K562 (cell line): ENCODE results near the gene PCARE. TPM values are rescaled to one million over a fixed set of nuclear protein-coding genes. Genes with fewer than 3 reads are reported as not detected.

Experiments
- ATAC-seq: fragments of 200-7000 bp; cut with Tn5 transposase; 3 replicates; pipeline ENCODE4 v1.9.1; 2020; ENCODE audit warnings: moderate library complexity
- BruUV-seq: library from RNA; stranded (reverse); fragments of 400-500 nt; replicated peaks from 2 replicates; lab custom pipeline; 2021; lab: Mats Ljungman, UMichigan
- CTCF ChIA-PET: fragments of 300-600 bp; formaldehyde crosslinking; extraction: SDS; loops from one replicate; lab custom pipeline; 2021; ENCODE audit warnings: low intra/inter-chr PET ratio; lab: Yijun Ruan, JAX
- POLR2A ChIA-PET: fragments of 300-600, 350-650 bp; sonication (Branson Sonifier 250); formaldehyde crosslinking; extraction: SDS; loops from one replicate; lab custom pipeline; 2021; ENCODE audit warnings: antibody characterized with exemption, inconsistent platforms; lab: Yijun Ruan, JAX
- DNase-seq, 4 experiments: peaks; one replicate each; pipeline versions ENCODE4 v3.0.0 to v3.0.0-alpha.2; 2011 to 2018; ENCODE audit warnings: low spot score in 3 of 4, mixed read lengths in 3 of 4; ENCODE audit errors: extremely low read depth in 1 of 4
- FAIRE-seq: peaks from 2 replicates; lab custom pipeline; 2011; peaks lifted over from hg19 to GRCh38; lab: Jason Lieb, UNC
- H2AFZ ChIP-seq: 2 replicates; pipeline ENCODE4 v1.6.0; 2011; ENCODE audit warnings: low read depth, low read length, control low read depth, inconsistent platforms
- H3K27ac ChIP-seq: fragments of 200-600 bp; 3 replicates; pipeline ENCODE4 v1.8.0; 2011; ENCODE audit warnings: low read depth, mild to moderate bottlenecking, control low read depth, inconsistent platforms, low read length, moderate library complexity, mixed read lengths; ENCODE audit errors: extremely low read depth
- H3K27me3 ChIP-seq, 2 experiments: fragments of 300-600 bp in 1 of 2; 2 replicates in 1 of 2; 3 replicates in 1 of 2; pipeline versions ENCODE4 v1.6.0 to v1.8.0; 2011; ENCODE audit warnings: inconsistent platforms in 2 of 2, low read length in 2 of 2, mild to moderate bottlenecking in 1 of 2, mixed read lengths in 1 of 2, moderate library complexity in 1 of 2; ENCODE audit not compliant: control insufficient read depth in 2 of 2, insufficient read depth in 2 of 2
- H3K36me3 ChIP-seq: fragments of 300-600 bp; 3 replicates; pipeline ENCODE4 v1.8.0; 2011; ENCODE audit warnings: mild to moderate bottlenecking, low read length, inconsistent platforms; ENCODE audit not compliant: control insufficient read depth, insufficient read depth
- H3K4me1 ChIP-seq, 2 experiments: fragments of 200-600 bp in 1 of 2; replicated peaks in 1 of 2; 2 replicates in 1 of 2; 3 replicates in 1 of 2; pipeline versions ENCODE4 v1.5.1 to v1.8.0; 2011; ENCODE audit warnings: inconsistent platforms in 2 of 2, low read length in 2 of 2, mild to moderate bottlenecking in 1 of 2, mixed read lengths in 1 of 2, moderate library complexity in 1 of 2; ENCODE audit not compliant: control insufficient read depth in 2 of 2, insufficient read depth in 2 of 2
- H3K4me2 ChIP-seq: 2 replicates; pipeline ENCODE4 v1.6.1; 2011; ENCODE audit warnings: low read length, control low read depth, inconsistent platforms, mixed read lengths; ENCODE audit not compliant: insufficient read depth
- H3K4me3 ChIP-seq: fragments of 200-600 bp; sonication (generic), shearing (Covaris generic); 2 replicates; pipeline ENCODE4 v1.5.1; 2016; ENCODE audit warnings: control low read depth, inconsistent platforms
- H3K79me2 ChIP-seq: fragments of 200-600 bp; 3 replicates; pipeline ENCODE4 v1.8.0; 2011; ENCODE audit warnings: low read length, inconsistent platforms; ENCODE audit not compliant: control insufficient read depth, insufficient read depth
- H3K9ac ChIP-seq, 2 experiments: 2 replicates each; pipeline versions ENCODE4 v1.6.0 to v1.6.1; 2011; ENCODE audit warnings: low read depth in 2 of 2, low read length in 2 of 2, control low read depth in 1 of 2, inconsistent platforms in 1 of 2, mild to moderate bottlenecking in 1 of 2, mixed read lengths in 1 of 2; ENCODE audit not compliant: insufficient read depth in 1 of 2
- H3K9me1 ChIP-seq: one replicate; pipeline ENCODE4 v1.6.0; 2011; ENCODE audit warnings: inconsistent platforms, mild to moderate bottlenecking, low read length, moderate library complexity; ENCODE audit not compliant: control insufficient read depth, insufficient read depth
- H3K9me3 ChIP-seq: replicated peaks from 2 replicates; pipeline ENCODE4 v1.5.1; 2011; ENCODE audit warnings: low read depth, low read length, inconsistent platforms; ENCODE audit not compliant: control insufficient read depth, insufficient read depth
- H4K20me1 ChIP-seq: replicated peaks from 2 replicates; pipeline ENCODE4 v1.6.1; 2011; ENCODE audit warnings: low read length, inconsistent platforms, mixed read lengths; ENCODE audit not compliant: control insufficient read depth, insufficient read depth
- NFIX ChIP-seq: fragments of 250-450 bp; sonication (Bioruptor Pico); IDR thresholded peaks from 2 replicates; pipeline ENCODE4 v1.4.0; 2020; ENCODE audit warnings: low read depth, mild to moderate bottlenecking, moderate library complexity
- SIRT6 ChIP-seq: IDR thresholded peaks from one replicate; pipeline ENCODE4 v1.6.1; 2012; ENCODE audit warnings: low read depth, mild to moderate bottlenecking, control low read depth, inconsistent platforms, low read length, moderate library complexity
- TOE1 ChIP-seq, 2 experiments: fragments of 450-650 bp in 1 of 2; sonication (generic) in 1 of 2; formaldehyde crosslinking in 1 of 2; IDR thresholded peaks; 2 replicates each; pipeline versions ENCODE4 v1.7.1 to v1.8.0; 2016 to 2022; ENCODE audit warnings: borderline replicate concordance in 2 of 2, mild to moderate bottlenecking in 2 of 2, antibody characterized with exemption in 1 of 2, inconsistent platforms in 1 of 2, low read depth in 1 of 2, missing genetic modification reagents in 1 of 2, moderate library complexity in 1 of 2
- ZNF133 ChIP-seq: fragments of 250-450 bp; sonication (Bioruptor Pico); IDR thresholded peaks from 2 replicates; pipeline ENCODE4 v1.4.0; 2020; ENCODE audit warnings: mild to moderate bottlenecking
- ZNF512 ChIP-seq: IDR thresholded peaks from 2 replicates; pipeline ENCODE4 v1.6.1; 2016; ENCODE audit warnings: missing genetic modification characterization, missing compliant biosample characterization
- WGBS: fragments of 100-300 bp; shearing (Covaris generic); methylation state at CpG from one replicate; pipeline ENCODE4 v1.1.6; 2016; ENCODE audit warnings: low coverage, mixed read lengths; ENCODE audit not compliant: insufficient coverage; ENCODE audit errors: missing lambda C conversion rate; 5-methylcytosine and 5-hydroxymethylcytosine counted together
- in situ Hi-C: fragments of 300-500 bp; cut with MboI; formaldehyde crosslinking; loops from 4 replicates; pipeline ENCODE4 v1.15.0; 2018; ENCODE audit warnings: inconsistent platforms, mixed read lengths
- intact Hi-C: fragments of 100-400 bp; cut with micrococcal nuclease; formaldehyde crosslinking; loops from 2 replicates; pipeline ENCODE4 v1.14.2; 2022
- polyA plus RNA-seq, 8 experiments: library from polyadenylated mRNA; depleted of rRNA in 4 of 8; stranded (reverse) in 5 of 8; unstranded in 3 of 8; fragments of >200 nt; fragmentation: Nextera tagmentation in 2 of 8; fragmentation: Illumina TruSeq in 1 of 8; extraction: Ambion mirVana in 2 of 8; extraction: Trizol in 1 of 8; gene quantifications; 2 replicates each; pipeline versions ENCODE4 v1.2.1 to v1.2.3, GENCODE V29; 2011 to 2014; ENCODE audit warnings: inconsistent platforms in 1 of 8, missing spikeins in 1 of 8
- total RNA-seq, 7 experiments: library from RNA; depleted of rRNA in 6 of 7; stranded (reverse); fragments of >200 nt in 6 of 7; fragmentation: Illumina TruSeq in 2 of 7; extraction: Trizol in 2 of 7; gene quantifications; 2 replicates each; pipeline versions ENCODE4 v1.2.1 to v1.2.3, GENCODE V29; 2011 to 2021; ENCODE audit warnings: low replicate concordance in 1 of 7

The PCARE gene
- total and polyA plus RNA-seq, 9 of the 15 experiments (the other 6 are each of a cell fraction or from before 2014, with no cell fraction given): not detected

GRCh38 chr2:29100564-29100963 lies 26.2 kb upstream of the PCARE start:
- in situ Hi-C loops (no loop called here), intact Hi-C loops (no loop called here)
- Histone ChIP-seq H3K4me3 (no peak overlapping the region), H3K27ac (no peak overlapping the region), H3K9me1 (no peaks in the 10 kb centered on the region), H3K36me3 (no peaks in the 10 kb centered on the region), H3K4me2 (no peak overlapping the region), H2AFZ (no peak overlapping the region), H3K79me2 (no peaks in the 10 kb centered on the region), H4K20me1 (no peaks in the 10 kb centered on the region), H3K9me3 (no peaks in the 10 kb centered on the region), H3K27me3 (peaks cover 12 to 31% of the 10 kb centered on the region in 2 experiments; a peak in 4 of 5 replicates), H3K9ac (no peak overlapping the region), H3K4me1 (no peaks in the 10 kb centered on the region)
- FAIRE-seq (no peak), DNase-seq (no peak), ATAC-seq (no peak)
- ChIA-PET POLR2A (interaction anchor here (1.0 kb wide), 1 partner anchor 29 kb away, joined by 3 read pairs; no protein-coding TSS in a partner anchor), CTCF (no interaction called here)
- BruUV-seq: no TSS peak
- TF ChIP-seq ZNF512 (tag): no peak
- TF ChIP-seq SIRT6: no peak
- no peak for TF ChIP-seq TOE1 (IDR thresholded peaks at IDR 0.05; ENCODE audit: borderline replicate concordance)
- TF ChIP-seq TOE1 (CRISPR knock-in tag; IDR thresholded peaks at IDR 0.05; ENCODE audit: borderline replicate concordance, low read depth): no peak
- no peak for TF ChIP-seq ZNF133 (CRISPR knock-in tag)
- TF ChIP-seq NFIX (CRISPR knock-in tag): no peak
- WGBS: 0% methylated on average over 1 of the region's 1 CpG
